K562 (cell line): ENCODE measurements around the gene PLCD4. TPM values are rescaled to one million over a fixed set of nuclear protein-coding genes. Genes with fewer than 3 reads are reported as not detected.

Source experiments
- ATAC-seq: fragments of 200-7000 bp; cut with Tn5 transposase; 3 replicates; pipeline ENCODE4 v1.9.1; 2020; ENCODE audit warnings: moderate library complexity
- Bru-seq: library from RNA; stranded (reverse); fragments of 400-500 nt; gene quantifications from one replicate; lab custom pipeline; 2021; lab: Mats Ljungman, UMichigan
- BruChase-seq, 2 experiments: library from RNA; stranded (reverse); fragments of 400-500 nt; gene quantifications; one replicate each; lab custom pipeline; 2021; lab: Mats Ljungman, UMichigan
- BruUV-seq: library from RNA; stranded (reverse); fragments of 400-500 nt; replicated peaks from 2 replicates; lab custom pipeline; 2021; lab: Mats Ljungman, UMichigan
- CTCF ChIA-PET: fragments of 300-600 bp; formaldehyde crosslinking; extraction: SDS; loops from one replicate; lab custom pipeline; 2021; ENCODE audit warnings: low intra/inter-chr PET ratio; lab: Yijun Ruan, JAX
- POLR2A ChIA-PET: fragments of 300-600, 350-650 bp; sonication (Branson Sonifier 250); formaldehyde crosslinking; extraction: SDS; loops from one replicate; lab custom pipeline; 2021; ENCODE audit warnings: antibody characterized with exemption, inconsistent platforms; lab: Yijun Ruan, JAX
- DNase-seq, 4 experiments: peaks; one replicate each; pipeline versions ENCODE4 v3.0.0 to v3.0.0-alpha.2; 2011 to 2018; ENCODE audit warnings: low spot score in 3 of 4, mixed read lengths in 3 of 4; ENCODE audit errors: extremely low read depth in 1 of 4
- FAIRE-seq: peaks from 2 replicates; lab custom pipeline; 2011; peaks lifted over from hg19 to GRCh38; lab: Jason Lieb, UNC
- H2AFZ ChIP-seq: 2 replicates; pipeline ENCODE4 v1.6.0; 2011; ENCODE audit warnings: low read depth, low read length, control low read depth, inconsistent platforms
- H3K27ac ChIP-seq: fragments of 200-600 bp; 3 replicates; pipeline ENCODE4 v1.8.0; 2011; ENCODE audit warnings: low read depth, mild to moderate bottlenecking, control low read depth, inconsistent platforms, low read length, moderate library complexity, mixed read lengths; ENCODE audit errors: extremely low read depth
- H3K27me3 ChIP-seq, 2 experiments: fragments of 300-600 bp in 1 of 2; 2 replicates in 1 of 2; 3 replicates in 1 of 2; pipeline versions ENCODE4 v1.6.0 to v1.8.0; 2011; ENCODE audit warnings: inconsistent platforms in 2 of 2, low read length in 2 of 2, mild to moderate bottlenecking in 1 of 2, mixed read lengths in 1 of 2, moderate library complexity in 1 of 2; ENCODE audit not compliant: control insufficient read depth in 2 of 2, insufficient read depth in 2 of 2
- H3K36me3 ChIP-seq: fragments of 300-600 bp; 3 replicates; pipeline ENCODE4 v1.8.0; 2011; ENCODE audit warnings: mild to moderate bottlenecking, low read length, inconsistent platforms; ENCODE audit not compliant: control insufficient read depth, insufficient read depth
- H3K4me1 ChIP-seq, 2 experiments: fragments of 200-600 bp in 1 of 2; replicated peaks in 1 of 2; 2 replicates in 1 of 2; 3 replicates in 1 of 2; pipeline versions ENCODE4 v1.5.1 to v1.8.0; 2011; ENCODE audit warnings: inconsistent platforms in 2 of 2, low read length in 2 of 2, mild to moderate bottlenecking in 1 of 2, mixed read lengths in 1 of 2, moderate library complexity in 1 of 2; ENCODE audit not compliant: control insufficient read depth in 2 of 2, insufficient read depth in 2 of 2
- H3K4me2 ChIP-seq: 2 replicates; pipeline ENCODE4 v1.6.1; 2011; ENCODE audit warnings: low read length, control low read depth, inconsistent platforms, mixed read lengths; ENCODE audit not compliant: insufficient read depth
- H3K4me3 ChIP-seq: fragments of 200-600 bp; sonication (generic), shearing (Covaris generic); 2 replicates; pipeline ENCODE4 v1.5.1; 2016; ENCODE audit warnings: control low read depth, inconsistent platforms
- H3K79me2 ChIP-seq: fragments of 200-600 bp; 3 replicates; pipeline ENCODE4 v1.8.0; 2011; ENCODE audit warnings: low read length, inconsistent platforms; ENCODE audit not compliant: control insufficient read depth, insufficient read depth
- H3K9ac ChIP-seq, 2 experiments: 2 replicates each; pipeline versions ENCODE4 v1.6.0 to v1.6.1; 2011; ENCODE audit warnings: low read depth in 2 of 2, low read length in 2 of 2, control low read depth in 1 of 2, inconsistent platforms in 1 of 2, mild to moderate bottlenecking in 1 of 2, mixed read lengths in 1 of 2; ENCODE audit not compliant: insufficient read depth in 1 of 2
- H3K9me1 ChIP-seq: one replicate; pipeline ENCODE4 v1.6.0; 2011; ENCODE audit warnings: inconsistent platforms, mild to moderate bottlenecking, low read length, moderate library complexity; ENCODE audit not compliant: control insufficient read depth, insufficient read depth
- H3K9me3 ChIP-seq: replicated peaks from 2 replicates; pipeline ENCODE4 v1.5.1; 2011; ENCODE audit warnings: low read depth, low read length, inconsistent platforms; ENCODE audit not compliant: control insufficient read depth, insufficient read depth
- H4K20me1 ChIP-seq: replicated peaks from 2 replicates; pipeline ENCODE4 v1.6.1; 2011; ENCODE audit warnings: low read length, inconsistent platforms, mixed read lengths; ENCODE audit not compliant: control insufficient read depth, insufficient read depth
- HDGF ChIP-seq: fragments of 450-650 bp; IDR thresholded peaks from 2 replicates; pipeline ENCODE4 v1.6.1; 2016
- JUND ChIP-seq, 2 experiments: IDR thresholded peaks; 2 replicates in 1 of 2; 3 replicates in 1 of 2; pipeline ENCODE4 v1.6.1; 2011; ENCODE audit warnings: borderline replicate concordance in 2 of 2, low read depth in 2 of 2, low read length in 2 of 2, improper control_type of control experiment in 1 of 2, missing biosample characterization in 1 of 2, missing genetic modification characterization in 1 of 2, missing genetic modification reagents in 1 of 2
- NFATC3 ChIP-seq: fragments of 450-650 bp; IDR thresholded peaks from 2 replicates; pipeline ENCODE4 v1.6.1; 2017; ENCODE audit warnings: mild to moderate bottlenecking
- SRSF3 ChIP-seq: fragments of 200-400 bp; formaldehyde crosslinking; IDR thresholded peaks from 2 replicates; pipeline ENCODE4 v1.6.1; 2016; ENCODE audit warnings: mild to moderate bottlenecking, low read length, moderate library complexity; ENCODE audit not compliant: insufficient read depth
- TOE1 ChIP-seq, 2 experiments: fragments of 450-650 bp in 1 of 2; sonication (generic) in 1 of 2; formaldehyde crosslinking in 1 of 2; IDR thresholded peaks; 2 replicates each; pipeline versions ENCODE4 v1.7.1 to v1.8.0; 2016 to 2022; ENCODE audit warnings: borderline replicate concordance in 2 of 2, mild to moderate bottlenecking in 2 of 2, antibody characterized with exemption in 1 of 2, inconsistent platforms in 1 of 2, low read depth in 1 of 2, missing genetic modification reagents in 1 of 2, moderate library complexity in 1 of 2
- whole genome bisulfite sequencing: fragments of 100-300 bp; shearing (Covaris generic); methylation state at CpG from one replicate; pipeline ENCODE4 v1.1.6; 2016; ENCODE audit warnings: low coverage, mixed read lengths; ENCODE audit not compliant: insufficient coverage; ENCODE audit errors: missing lambda C conversion rate; 5-methylcytosine and 5-hydroxymethylcytosine counted together
- in situ Hi-C: fragments of 300-500 bp; cut with MboI; formaldehyde crosslinking; loops from 4 replicates; pipeline ENCODE4 v1.15.0; 2018; ENCODE audit warnings: inconsistent platforms, mixed read lengths
- intact Hi-C: fragments of 100-400 bp; cut with micrococcal nuclease; formaldehyde crosslinking; loops from 2 replicates; pipeline ENCODE4 v1.14.2; 2022
- long read RNA-seq, 3 experiments: library from polyadenylated mRNA in 2 of 3; library from RNA in 1 of 3; unstranded in 2 of 3; stranded (forward) in 1 of 3; transcript quantifications; one replicate each; pipeline ENCODE4 v2.0.0, GENCODE V29; 2019 to 2022
- polyA minus RNA-seq, 3 experiments: library from RNA; depleted of rRNA, polyadenylated mRNA; stranded (reverse); fragments of >200 nt; gene quantifications; 2 replicates each; pipeline ENCODE4 v1.2.3, GENCODE V29; 2011
- polyA plus RNA-seq, 8 experiments: library from polyadenylated mRNA; depleted of rRNA in 4 of 8; stranded (reverse) in 5 of 8; unstranded in 3 of 8; fragments of >200 nt; fragmentation: Nextera tagmentation in 2 of 8; fragmentation: Illumina TruSeq in 1 of 8; extraction: Ambion mirVana in 2 of 8; extraction: Trizol in 1 of 8; gene quantifications; 2 replicates each; pipeline versions ENCODE4 v1.2.1 to v1.2.3, GENCODE V29; 2011 to 2014; ENCODE audit warnings: inconsistent platforms in 1 of 8, missing spikeins in 1 of 8
- total RNA-seq, 7 experiments: library from RNA; depleted of rRNA in 6 of 7; stranded (reverse); fragments of >200 nt in 6 of 7; fragmentation: Illumina TruSeq in 2 of 7; extraction: Trizol in 2 of 7; gene quantifications; 2 replicates each; pipeline versions ENCODE4 v1.2.1 to v1.2.3, GENCODE V29; 2011 to 2021; ENCODE audit warnings: low replicate concordance in 1 of 7
- TF ChIP-seq, protein P1 (sequence below): IDR thresholded peaks from 2 replicates; pipeline ENCODE4 v1.6.1; 2014; ENCODE audit warnings: antibody characterized with exemption
- TF ChIP-seq, protein P2 (sequence below): sonication (generic); formaldehyde crosslinking; IDR thresholded peaks from 2 replicates; pipeline ENCODE4 v1.8.1; 2023; ENCODE audit warnings: mild to moderate bottlenecking, missing genetic modification reagents
- TF ChIP-seq, protein P3 (sequence below), 2 experiments: IDR thresholded peaks; 2 replicates each; pipeline ENCODE4 v1.6.1; 2011; ENCODE audit warnings: borderline replicate concordance in 1 of 2, control low read depth in 1 of 2, low read depth in 1 of 2, low read length in 1 of 2, mild to moderate bottlenecking in 1 of 2, mixed read lengths in 1 of 2, moderate library complexity in 1 of 2; ENCODE audit not compliant: insufficient read depth in 1 of 2, insufficient read length in 1 of 2, poor library complexity in 1 of 2, severe bottlenecking in 1 of 2; ENCODE audit errors: extremely low read depth in 1 of 2

Gene PLCD4
- 0.18 TPM in 1 of 2 replicates, not detected in the other for total RNA-seq (2011; cell fraction: chromatin; rRNA removed; ENCODE audit: low replicate concordance)
- not detected in 2 replicates for total RNA-seq (2011; cell fraction: nucleolus; rRNA removed)
- not detected in 2 replicates for total RNA-seq (2011; cell fraction: nucleoplasm; rRNA removed)
- total RNA-seq (2014; rRNA removed), result not detected in 2 replicates
- total RNA-seq (2014; rRNA removed; fragmentation: Illumina TruSeq; extraction: Trizol), result not detected in 2 replicates
- total RNA-seq (2015; rRNA removed; fragmentation: Illumina TruSeq; extraction: Trizol), result not detected in 2 replicates
- total RNA-seq (2021), result not detected in 2 replicates
- 0.01 TPM in 1 of 2 replicates, not detected in the other for polyA plus RNA-seq (2011; rRNA removed)
- not detected in 2 replicates for polyA plus RNA-seq (2011; cell fraction: cytosol; rRNA removed)
- polyA plus RNA-seq (2011; cell fraction: nucleus; rRNA removed), result 0.08 TPM in 1 of 2 replicates, not detected in the other
- polyA plus RNA-seq (2012), result 0.44 and 0.64 TPM in 2 replicates
- not detected in 2 replicates for polyA plus RNA-seq (2014; fragmentation: Illumina TruSeq; extraction: Trizol)
- under 1 TPM; 0.13 to 0.38 TPM for polyA plus RNA-seq (2014; fragmentation: Nextera tagmentation; extraction: Ambion mirVana)
- not detected in 2 replicates for polyA plus RNA-seq (2014; rRNA removed)
- polyA minus RNA-seq (2011; rRNA and poly(A)+ RNA removed), result not detected in 2 replicates
- not detected in 2 replicates for polyA minus RNA-seq (2011; cell fraction: cytosol; rRNA and poly(A)+ RNA removed)
- not detected in 2 replicates for polyA minus RNA-seq (2011; cell fraction: nucleus; rRNA and poly(A)+ RNA removed)
- Bru-seq, nascent RNA, result percentile 10 among the genes with signal in this experiment
- BruChase-seq, experiment 1, labeled RNA remaining after a 2-hour chase, result percentile 32 among the genes with signal in this experiment
- percentile 28 among the genes with signal in this experiment for BruChase-seq, experiment 2, labeled RNA remaining after a 6-hour chase
- long read RNA-seq, experiment 1, result 0 reads
- long read RNA-seq, experiment 2, result 0 reads
- long read RNA-seq, experiment 3, result 0 reads

DNA sequence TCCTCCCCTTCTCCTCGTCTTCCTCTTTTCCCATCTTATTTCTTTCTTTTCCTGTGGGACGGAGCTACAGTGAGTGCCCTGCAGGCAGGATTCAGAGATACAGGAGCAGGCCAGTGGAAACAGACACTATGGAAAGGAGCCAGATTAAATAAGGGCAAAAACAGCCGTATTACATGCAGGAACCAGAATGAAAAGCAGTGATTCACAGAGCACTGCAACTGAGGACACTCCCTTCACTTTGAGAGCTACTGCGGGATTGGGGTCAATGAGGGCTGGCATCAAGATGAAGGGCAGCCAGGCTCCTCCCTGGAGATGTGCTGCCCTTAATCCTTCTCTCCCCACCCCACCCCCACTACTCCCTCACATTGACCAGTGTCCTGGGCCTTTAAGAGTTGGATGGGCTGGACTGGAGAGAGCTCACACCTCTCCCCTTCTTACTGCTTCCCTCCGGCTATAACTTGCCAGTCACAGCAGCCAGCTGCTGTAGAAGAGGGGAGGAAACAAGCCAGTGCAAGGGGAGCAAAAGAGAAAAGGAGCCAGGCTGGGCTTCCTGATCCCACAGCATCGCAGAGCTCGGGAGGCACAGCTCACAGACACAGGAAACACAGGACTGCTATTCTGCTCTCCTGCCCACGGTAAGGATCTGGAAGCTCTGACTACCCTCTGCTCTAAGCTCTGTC lies at the start of gene PLCD4:
TSS of gene PLCD4 (plus strand) at position 464 of the 680 bp plus-strand sequence. CDS start 7,841 bp downstream, outside the sequence.
- DNase-seq, result no peak
- no peak within 1 kb of the TSS for H3K27ac ChIP-seq
- POLR2A ChIA-PET, result interaction anchor here (0.5 to 1.3 kb wide), 4 partner anchors 9 to 391 kb away, joined by 3 to 4 read pairs (median 4); partner anchors contain the start of gene ARPC2
- H4K20me1 ChIP-seq, result no peaks in the 10 kb centered on the region
- in situ Hi-C loops, result no loop called here
- H2AFZ ChIP-seq, result no peak within 1 kb of the TSS
- H3K9me1 ChIP-seq, result no peaks in the 10 kb centered on the region
- H3K4me1 ChIP-seq, result no peaks in the 10 kb centered on the region; a peak in 1 of 5 replicates
- CTCF ChIA-PET, result no interaction called here
- no TSS peak for BruUV-seq
- intact Hi-C loops, result no loop called here
- H3K9me3 ChIP-seq, result no peaks in the 10 kb centered on the region
- TF ChIP-seq, protein P1, sequence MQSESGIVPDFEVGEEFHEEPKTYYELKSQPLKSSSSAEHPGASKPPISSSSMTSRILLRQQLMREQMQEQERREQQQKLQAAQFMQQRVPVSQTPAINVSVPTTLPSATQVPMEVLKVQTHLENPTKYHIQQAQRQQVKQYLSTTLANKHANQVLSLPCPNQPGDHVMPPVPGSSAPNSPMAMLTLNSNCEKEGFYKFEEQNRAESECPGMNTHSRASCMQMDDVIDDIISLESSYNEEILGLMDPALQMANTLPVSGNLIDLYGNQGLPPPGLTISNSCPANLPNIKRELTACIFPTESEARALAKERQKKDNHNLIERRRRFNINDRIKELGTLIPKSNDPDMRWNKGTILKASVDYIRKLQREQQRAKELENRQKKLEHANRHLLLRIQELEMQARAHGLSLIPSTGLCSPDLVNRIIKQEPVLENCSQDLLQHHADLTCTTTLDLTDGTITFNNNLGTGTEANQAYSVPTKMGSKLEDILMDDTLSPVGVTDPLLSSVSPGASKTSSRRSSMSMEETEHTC, result no peak
- TF ChIP-seq, protein P2, sequence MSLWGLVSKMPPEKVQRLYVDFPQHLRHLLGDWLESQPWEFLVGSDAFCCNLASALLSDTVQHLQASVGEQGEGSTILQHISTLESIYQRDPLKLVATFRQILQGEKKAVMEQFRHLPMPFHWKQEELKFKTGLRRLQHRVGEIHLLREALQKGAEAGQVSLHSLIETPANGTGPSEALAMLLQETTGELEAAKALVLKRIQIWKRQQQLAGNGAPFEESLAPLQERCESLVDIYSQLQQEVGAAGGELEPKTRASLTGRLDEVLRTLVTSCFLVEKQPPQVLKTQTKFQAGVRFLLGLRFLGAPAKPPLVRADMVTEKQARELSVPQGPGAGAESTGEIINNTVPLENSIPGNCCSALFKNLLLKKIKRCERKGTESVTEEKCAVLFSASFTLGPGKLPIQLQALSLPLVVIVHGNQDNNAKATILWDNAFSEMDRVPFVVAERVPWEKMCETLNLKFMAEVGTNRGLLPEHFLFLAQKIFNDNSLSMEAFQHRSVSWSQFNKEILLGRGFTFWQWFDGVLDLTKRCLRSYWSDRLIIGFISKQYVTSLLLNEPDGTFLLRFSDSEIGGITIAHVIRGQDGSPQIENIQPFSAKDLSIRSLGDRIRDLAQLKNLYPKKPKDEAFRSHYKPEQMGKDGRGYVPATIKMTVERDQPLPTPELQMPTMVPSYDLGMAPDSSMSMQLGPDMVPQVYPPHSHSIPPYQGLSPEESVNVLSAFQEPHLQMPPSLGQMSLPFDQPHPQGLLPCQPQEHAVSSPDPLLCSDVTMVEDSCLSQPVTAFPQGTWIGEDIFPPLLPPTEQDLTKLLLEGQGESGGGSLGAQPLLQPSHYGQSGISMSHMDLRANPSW (CRISPR knock-in tag), result no peak
- TF ChIP-seq, protein P3, sequence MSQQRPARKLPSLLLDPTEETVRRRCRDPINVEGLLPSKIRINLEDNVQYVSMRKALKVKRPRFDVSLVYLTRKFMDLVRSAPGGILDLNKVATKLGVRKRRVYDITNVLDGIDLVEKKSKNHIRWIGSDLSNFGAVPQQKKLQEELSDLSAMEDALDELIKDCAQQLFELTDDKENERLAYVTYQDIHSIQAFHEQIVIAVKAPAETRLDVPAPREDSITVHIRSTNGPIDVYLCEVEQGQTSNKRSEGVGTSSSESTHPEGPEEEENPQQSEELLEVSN (IDR thresholded peaks at IDR 0.05; ENCODE audit: borderline replicate concordance in 1 of 2, extremely low read depth in 1 of 2, insufficient read depth in 1 of 2, insufficient read length in 1 of 2, low read depth in 1 of 2, low read length in 1 of 2, poor library complexity in 1 of 2, severe bottlenecking in 1 of 2), result no peak
- TF ChIP-seq HDGF, result no peak
- no peak for TF ChIP-seq TOE1 (IDR thresholded peaks at IDR 0.05; ENCODE audit: borderline replicate concordance)
- TF ChIP-seq TOE1 (CRISPR knock-in tag; IDR thresholded peaks at IDR 0.05; ENCODE audit: borderline replicate concordance, low read depth), result no peak
- TF ChIP-seq JUND (IDR thresholded peaks at IDR 0.05; ENCODE audit: borderline replicate concordance, low read depth, low read length), result no peak
- no peak for TF ChIP-seq JUND (tag; IDR thresholded peaks at IDR 0.05; ENCODE audit: borderline replicate concordance, low read depth, low read length)
- no peak for TF ChIP-seq SRSF3
- no peak for TF ChIP-seq NFATC3
- TF ChIP-seq, all 486 proteins: peak for 0
- WGBS, result 0% methylated on average over 5 of the region's 8 CpGs
- Histone ChIP-seq H3K36me3 (no peaks in the 10 kb centered on the region), H3K27me3 (peaks cover 9 to 13% of the 10 kb centered on the region in 2 experiments; a peak in 3 of 5 replicates), H3K4me2 (no peak within 1 kb of the TSS), H3K9ac (no peak within 1 kb of the TSS), H3K79me2 (no peaks in the 10 kb centered on the region), H3K4me3 (no peak within 1 kb of the TSS)
- ATAC-seq (no peak), FAIRE-seq (no peak)
